PFSK-1 (cell line): ENCODE results near the gene KDM3B.

Source experiments
- FOXP2 ChIP-seq: optimal IDR thresholded peaks from 2 replicates; pipeline ENCODE3; 2011; ENCODE audit warnings: borderline replicate concordance, control low read depth, inconsistent platforms; ENCODE audit not compliant: insufficient read depth; ENCODE audit errors: extremely low read length, extremely low read depth
- POLR2AphosphoS5 ChIP-seq: IDR thresholded peaks from 2 replicates; pipeline ENCODE4 v1.6.1; 2012; ENCODE audit warnings: low read depth, mild to moderate bottlenecking, control low read depth, low read length, moderate library complexity
- SIN3A ChIP-seq: IDR thresholded peaks from 2 replicates; pipeline ENCODE4 v1.6.1; 2012; ENCODE audit warnings: mild to moderate bottlenecking, low read length, moderate library complexity, borderline replicate concordance; ENCODE audit not compliant: insufficient read depth
- TAF1 ChIP-seq: IDR thresholded peaks from 2 replicates; pipeline ENCODE4 v1.6.1; 2012; ENCODE audit warnings: low read length, control low read depth, borderline replicate concordance; ENCODE audit not compliant: insufficient read depth
- TF ChIP-seq, protein P1 (sequence below), 2 experiments: IDR thresholded peaks; 2 replicates each; pipeline versions ENCODE4 v1.6.1 to v1.8.0; 2011 to 2012; ENCODE audit warnings: low read depth in 2 of 2, low read length in 2 of 2, control low read depth in 1 of 2, inconsistent platforms in 1 of 2, mild to moderate bottlenecking in 1 of 2, moderate library complexity in 1 of 2; ENCODE audit not compliant: insufficient read depth in 1 of 2

The KDM3B gene

DNA sequence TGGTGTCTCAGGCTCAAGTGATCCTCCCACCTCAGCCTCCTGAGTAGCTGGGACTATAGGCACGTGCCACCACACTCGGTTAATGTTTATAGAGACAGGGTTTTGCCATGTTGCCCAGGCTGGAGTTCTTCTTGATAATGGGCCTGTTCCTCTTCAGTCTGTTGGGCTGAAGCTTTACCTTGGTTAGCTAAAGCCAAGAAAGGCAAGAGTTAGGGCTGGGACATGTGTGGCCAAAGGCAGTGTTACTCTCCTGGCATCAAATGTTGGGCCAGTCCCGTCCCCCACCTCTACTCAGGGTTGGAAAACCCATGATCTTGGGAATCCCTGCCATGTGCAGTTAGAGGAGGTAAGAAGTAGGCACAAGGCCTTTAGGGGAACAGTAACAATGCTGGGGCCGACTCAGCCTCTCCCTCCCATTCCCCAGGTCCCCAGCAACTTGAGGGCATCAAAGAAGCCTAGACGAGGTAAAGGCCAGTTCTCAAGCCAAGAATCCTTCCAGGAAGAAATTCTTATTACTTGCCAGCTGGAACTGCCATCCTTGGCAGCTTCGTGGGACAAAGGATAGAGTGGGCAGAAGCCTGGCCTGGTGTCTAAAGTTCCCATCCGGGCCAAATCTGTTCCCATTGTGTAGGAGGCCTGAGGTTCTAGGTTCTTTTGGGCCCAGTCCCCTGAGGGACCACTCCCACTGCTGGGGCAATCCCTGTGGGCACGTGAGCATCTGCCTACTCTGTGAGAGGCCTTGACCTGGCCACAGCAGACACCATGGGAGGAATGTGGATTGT, 117.2 kb downstream of the KDM3B start:
- no peak for TF ChIP-seq POLR2AphosphoS5
- TF ChIP-seq, protein P1, sequence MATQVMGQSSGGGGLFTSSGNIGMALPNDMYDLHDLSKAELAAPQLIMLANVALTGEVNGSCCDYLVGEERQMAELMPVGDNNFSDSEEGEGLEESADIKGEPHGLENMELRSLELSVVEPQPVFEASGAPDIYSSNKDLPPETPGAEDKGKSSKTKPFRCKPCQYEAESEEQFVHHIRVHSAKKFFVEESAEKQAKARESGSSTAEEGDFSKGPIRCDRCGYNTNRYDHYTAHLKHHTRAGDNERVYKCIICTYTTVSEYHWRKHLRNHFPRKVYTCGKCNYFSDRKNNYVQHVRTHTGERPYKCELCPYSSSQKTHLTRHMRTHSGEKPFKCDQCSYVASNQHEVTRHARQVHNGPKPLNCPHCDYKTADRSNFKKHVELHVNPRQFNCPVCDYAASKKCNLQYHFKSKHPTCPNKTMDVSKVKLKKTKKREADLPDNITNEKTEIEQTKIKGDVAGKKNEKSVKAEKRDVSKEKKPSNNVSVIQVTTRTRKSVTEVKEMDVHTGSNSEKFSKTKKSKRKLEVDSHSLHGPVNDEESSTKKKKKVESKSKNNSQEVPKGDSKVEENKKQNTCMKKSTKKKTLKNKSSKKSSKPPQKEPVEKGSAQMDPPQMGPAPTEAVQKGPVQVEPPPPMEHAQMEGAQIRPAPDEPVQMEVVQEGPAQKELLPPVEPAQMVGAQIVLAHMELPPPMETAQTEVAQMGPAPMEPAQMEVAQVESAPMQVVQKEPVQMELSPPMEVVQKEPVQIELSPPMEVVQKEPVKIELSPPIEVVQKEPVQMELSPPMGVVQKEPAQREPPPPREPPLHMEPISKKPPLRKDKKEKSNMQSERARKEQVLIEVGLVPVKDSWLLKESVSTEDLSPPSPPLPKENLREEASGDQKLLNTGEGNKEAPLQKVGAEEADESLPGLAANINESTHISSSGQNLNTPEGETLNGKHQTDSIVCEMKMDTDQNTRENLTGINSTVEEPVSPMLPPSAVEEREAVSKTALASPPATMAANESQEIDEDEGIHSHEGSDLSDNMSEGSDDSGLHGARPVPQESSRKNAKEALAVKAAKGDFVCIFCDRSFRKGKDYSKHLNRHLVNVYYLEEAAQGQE (IDR thresholded peaks at IDR 0.05; ENCODE audit: insufficient read depth in 1 of 2, low read depth in 2 of 2, low read length in 2 of 2): no peak
- no peak for TF ChIP-seq FOXP2
- no peak for TF ChIP-seq SIN3A

DNA sequence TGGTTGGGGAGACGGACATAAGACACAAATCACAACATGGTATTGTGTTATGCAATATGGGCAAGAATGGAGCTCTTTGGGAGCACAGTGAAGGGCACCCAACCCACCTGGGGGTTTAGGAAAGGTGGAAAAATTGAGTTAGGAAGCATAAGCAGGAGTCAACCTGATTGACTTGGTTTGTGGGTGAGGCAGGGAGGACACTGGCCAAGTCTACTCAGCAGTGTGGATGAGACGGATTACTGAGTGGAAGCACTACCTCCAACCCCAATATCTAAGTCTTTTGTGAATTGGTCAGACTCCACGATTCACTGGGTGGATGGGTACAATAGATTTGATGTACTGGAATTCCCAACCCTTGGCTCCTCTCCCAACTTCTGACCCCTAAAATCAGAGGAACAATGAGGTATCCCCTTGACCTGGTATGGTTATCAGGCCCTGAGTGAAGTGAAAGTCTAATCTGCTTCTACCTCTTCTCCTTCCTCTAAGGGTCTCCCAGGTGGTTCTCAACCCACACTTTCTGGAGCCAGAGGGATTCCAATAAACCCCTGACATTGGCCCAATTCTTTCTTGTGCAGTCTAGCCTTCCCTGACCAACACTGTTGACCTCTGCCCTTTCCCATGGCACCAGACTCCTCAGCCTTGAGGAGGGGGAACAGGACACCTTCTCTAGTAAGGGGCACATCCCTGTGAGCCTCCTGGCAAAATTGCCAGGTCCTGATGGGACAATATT, 118.0 kb downstream of the KDM3B start:
- TF ChIP-seq FOXP2: no peak

DNA sequence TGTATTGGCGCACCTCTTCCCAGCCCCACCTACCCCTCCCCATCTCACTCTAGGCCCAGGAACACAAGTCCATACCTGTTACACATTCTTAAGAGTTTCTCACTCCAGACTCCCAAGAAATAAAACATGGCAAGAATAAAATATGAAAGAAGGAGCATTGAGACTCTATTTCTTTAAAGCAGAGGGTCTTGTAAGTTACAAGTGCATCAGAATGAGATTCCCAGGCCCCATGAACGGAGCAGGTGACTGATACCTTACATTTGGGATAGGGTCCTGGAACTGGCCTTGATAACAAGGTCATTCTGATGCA, 118.5 kb downstream of the KDM3B start:
- no peak for TF ChIP-seq SIN3A
- TF ChIP-seq POLR2AphosphoS5: no peak

DNA sequence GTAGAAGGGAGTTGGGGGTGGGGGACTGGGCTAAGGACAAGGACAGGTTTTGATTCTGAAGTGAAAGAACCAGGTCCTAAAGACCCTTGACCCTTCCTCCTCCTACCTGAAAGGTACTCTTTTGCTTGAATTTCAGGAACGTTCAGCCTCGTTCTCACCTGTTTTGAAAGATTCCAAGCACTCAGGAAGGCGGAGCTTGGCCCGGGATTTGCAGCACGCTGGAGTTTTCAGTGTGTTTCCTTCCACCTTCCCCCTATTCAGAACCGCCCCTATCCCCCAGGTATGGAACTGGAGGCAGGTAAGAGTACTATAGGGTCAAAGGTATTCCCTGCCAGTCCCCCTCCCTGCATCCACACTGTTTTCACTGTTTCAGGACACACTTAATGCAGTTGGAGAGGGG, 119.9 kb downstream of the KDM3B start:
- TF ChIP-seq TAF1: no peak
- TF ChIP-seq, protein P1 (IDR thresholded peaks at IDR 0.05; ENCODE audit: insufficient read depth in 1 of 2, low read depth in 2 of 2, low read length in 2 of 2): no peak
- no peak for TF ChIP-seq POLR2AphosphoS5
- TF ChIP-seq FOXP2: no peak
- TF ChIP-seq SIN3A: no peak

DNA sequence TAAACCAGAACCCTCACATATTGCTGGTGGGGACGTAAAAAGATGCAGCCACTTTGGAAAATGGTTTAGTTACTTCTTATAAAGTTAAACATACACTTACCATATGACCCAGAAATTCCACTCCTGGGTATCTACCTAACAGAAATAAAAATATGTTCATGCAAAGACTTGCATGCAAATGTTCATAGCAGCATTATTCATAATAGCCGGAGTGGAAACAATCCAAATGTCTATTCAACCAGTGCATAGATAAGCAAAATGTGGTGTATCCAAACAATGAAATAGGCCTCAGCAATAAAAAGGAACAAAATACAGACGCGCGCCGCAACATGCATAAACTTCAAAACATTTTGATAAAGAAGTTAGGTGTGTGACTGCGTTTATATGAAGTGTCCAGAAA, 124.4 kb downstream of the KDM3B start:
- TF ChIP-seq TAF1: no peak

DNA sequence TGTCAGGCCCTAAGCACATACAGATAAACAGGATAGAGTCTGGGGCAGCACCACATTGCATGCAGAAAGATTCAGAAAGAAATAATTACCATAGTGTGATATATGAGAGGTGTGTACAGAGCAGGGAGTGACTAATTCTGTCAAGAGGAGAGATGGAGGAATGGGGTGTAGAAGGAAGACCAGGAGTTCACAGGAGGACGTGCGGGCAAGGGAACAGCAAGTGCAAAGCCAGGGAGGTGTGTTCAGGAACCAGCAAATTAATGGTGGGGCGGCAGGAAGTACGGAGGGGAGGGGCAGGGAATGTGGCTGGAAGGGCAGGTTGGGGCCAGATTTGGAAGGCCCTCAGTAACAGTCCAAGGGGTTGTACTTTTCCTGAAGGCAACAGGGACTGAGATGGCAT, 130.2 kb downstream of the KDM3B start:
- no peak for TF ChIP-seq POLR2AphosphoS5
- TF ChIP-seq, protein P1 (IDR thresholded peaks at IDR 0.05; ENCODE audit: insufficient read depth in 1 of 2, low read depth in 2 of 2, low read length in 2 of 2): no peak
